Activated CD4-positive, alpha-beta memory T cell treated with anti-CD3 and anti-CD28 coated beads, Interleukin-2, amount 10 ng/mL, durations not matched to agents 7 days and 5 days (primary cell): ENCODE data around the gene ASIP. TPM values are rescaled to one million over a fixed set of nuclear protein-coding genes. Genes with fewer than 3 reads are reported as not detected.
A peak's percentile ranks its signal among the peaks of the same experiment; 100 is the strongest.

Experiments
- CTCF ChIA-PET: fragments of 350-600 bp; sonication (Branson Sonifier 250); formaldehyde crosslinking; loops from one replicate; lab custom pipeline; 2021; ENCODE audit warnings: antibody characterized with exemption, inconsistent platforms; lab: Charles Lee
- POLR2A ChIA-PET: fragments of 350-600 bp; sonication (Branson Sonifier 250); formaldehyde crosslinking; loops from one replicate; lab custom pipeline; 2021; ENCODE audit warnings: antibody characterized with exemption; lab: Charles Lee
- DNase-seq: peaks from one replicate; pipeline ENCODE4 v3.0.0-alpha.2; 2020
- H3K27ac Mint-ChIP-seq: one replicate; pipeline ENCODE4 v1.8.0; 2021; ENCODE audit warnings: mild to moderate bottlenecking, mixed read lengths
- H3K27me3 Mint-ChIP-seq: one replicate; pipeline ENCODE4 v1.8.0; 2021; ENCODE audit warnings: mixed read lengths
- H3K36me3 Mint-ChIP-seq: one replicate; pipeline ENCODE4 v1.8.0; 2021; ENCODE audit warnings: low read depth, mixed read lengths
- H3K4me1 Mint-ChIP-seq: one replicate; pipeline ENCODE4 v1.8.0; 2021; ENCODE audit warnings: mixed read lengths
- H3K4me3 Mint-ChIP-seq: one replicate; pipeline ENCODE4 v1.8.0; 2021; ENCODE audit warnings: mild to moderate bottlenecking, mixed read lengths
- H3K9me3 Mint-ChIP-seq: one replicate; pipeline ENCODE4 v1.8.0; 2021; ENCODE audit warnings: mixed read lengths
- total RNA-seq, 2 experiments: library from RNA; stranded (reverse); gene quantifications; one replicate each; pipeline ENCODE4 v1.2.3, GENCODE V29; 2021

Gene ASIP
- total RNA-seq, 2 experiments from 2014 or later: not detected

DNA sequence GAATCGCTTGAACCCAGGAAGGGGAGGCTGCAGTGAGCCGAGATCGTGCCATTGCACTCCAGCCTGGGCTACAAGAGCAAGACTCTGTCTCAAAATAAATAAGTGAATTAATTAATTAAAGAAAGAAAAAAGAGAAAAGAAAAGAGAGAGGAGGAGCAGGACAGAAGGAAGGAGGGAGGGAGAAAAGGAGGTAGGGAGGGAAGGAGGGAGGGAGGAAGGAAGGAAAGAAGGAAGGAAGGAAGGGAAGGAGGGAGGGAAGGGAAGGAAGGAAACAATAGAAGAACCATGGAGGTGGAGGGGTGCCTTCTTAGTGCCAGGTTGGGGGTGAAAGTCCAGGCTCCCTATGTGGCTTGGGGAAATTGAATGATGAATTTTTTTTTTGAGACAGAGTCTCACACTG, 68.5 kb downstream of the ASIP start:
- Mint-ChIP-seq H3K4me3 (no peak overlapping the region), H3K27ac (no peak overlapping the region), H3K27me3 (peaks cover 24% of the 10 kb centered on the region), H3K9me3 (no peaks in the 10 kb centered on the region), H3K36me3 (no peaks in the 10 kb centered on the region), H3K4me1 (peaks cover 20% of the 10 kb centered on the region)
- CTCF ChIA-PET: interaction anchor here (1.1 to 1.8 kb wide), 3 partner anchors 53 to 213 kb away, joined by 3 to 5 read pairs (median 3); partner anchors contain the start of genes DYNLRB1 and ITCH
- POLR2A ChIA-PET: no interaction called here
- DNase-seq: no peak

- H3K4me1 Mint-ChIP-seq: peaks cover 20% of the 10 kb centered on the region
- CTCF ChIA-PET: interaction anchor here (0.6 to 5.1 kb wide), 6 partner anchors 52 to 232 kb away, joined by 3 to 109 read pairs (median 18); partner anchors contain the start of genes DYNLRB1 and ITCH
- no peaks in the 10 kb centered on the region for H3K36me3 Mint-ChIP-seq
- POLR2A ChIA-PET: no interaction called here
- H3K27ac Mint-ChIP-seq: no peak overlapping the region
- H3K27me3 Mint-ChIP-seq: peaks cover 24% of the 10 kb centered on the region
- H3K4me3 Mint-ChIP-seq: no peak overlapping the region
- no peak for DNase-seq
- H3K9me3 Mint-ChIP-seq: no peaks in the 10 kb centered on the region
Measured at GRCh38 chr20:34310481-34311117, 69.4 kb downstream of the ASIP start.

- H3K27ac Mint-ChIP-seq: no peak overlapping the region
- POLR2A ChIA-PET: interaction anchor here (1.1 to 2.5 kb wide), 3 partner anchors 9 to 111 kb away, joined by 3 to 11 read pairs (median 6); partner anchors contain the start of genes AHCY and ITCH
- H3K36me3 Mint-ChIP-seq: no peaks in the 10 kb centered on the region
- no peak for DNase-seq
- CTCF ChIA-PET: interaction anchor here (0.6 to 5.1 kb wide), 25 partner anchors 11 to 461 kb away, joined by 3 to 109 read pairs (median 10); partner anchors contain the start of genes AHCY and DYNLRB1
- H3K9me3 Mint-ChIP-seq: no peaks in the 10 kb centered on the region
- H3K4me1 Mint-ChIP-seq: peaks cover 20% of the 10 kb centered on the region
- H3K4me3 Mint-ChIP-seq: no peak overlapping the region
- H3K27me3 Mint-ChIP-seq: peaks cover 24% of the 10 kb centered on the region
Measured at GRCh38 chr20:34311118-34312023, 70.1 kb downstream of the ASIP start.

DNA sequence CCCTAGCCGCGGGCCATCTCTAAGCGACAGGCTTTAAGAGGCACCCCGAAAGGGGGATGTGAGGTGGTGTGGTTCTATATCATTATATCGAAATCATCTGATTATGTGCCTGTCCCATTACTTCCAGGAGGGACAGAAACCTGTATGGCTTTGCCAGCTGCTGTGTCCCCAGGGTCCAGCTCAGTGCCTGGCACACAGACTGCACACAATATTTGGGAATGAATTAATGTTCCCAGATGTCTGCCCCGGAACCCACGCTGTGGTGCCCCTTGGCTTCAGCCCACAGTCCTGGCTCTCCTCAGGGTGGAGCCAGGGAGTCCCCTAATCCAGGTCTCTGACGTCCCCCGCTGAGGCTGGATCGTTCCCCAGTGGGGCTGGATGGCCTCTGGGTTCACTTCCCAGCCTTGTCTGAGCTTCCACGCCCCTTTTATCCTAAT, 70.8 kb downstream of the ASIP start:
- H3K4me1 Mint-ChIP-seq: peaks cover 20% of the 10 kb centered on the region
- CTCF ChIA-PET: interaction anchor here (0.6 to 5.1 kb wide), 73 partner anchors 10 to 460 kb away, joined by 3 to 109 read pairs (median 6); partner anchors contain the start of genes AHCY, DYNLRB1, ITCH and TP53INP2

GRCh38 chr20:34312544-34313217, 71.5 kb downstream of the ASIP start:
- H3K9me3 Mint-ChIP-seq: no peaks in the 10 kb centered on the region
- no peak overlapping the region for H3K27ac Mint-ChIP-seq
- no peaks in the 10 kb centered on the region for H3K36me3 Mint-ChIP-seq
- ChIA-PET CTCF (interaction anchor here (0.6 to 5.1 kb wide), 93 partner anchors 10 to 460 kb away, joined by 3 to 109 read pairs (median 5); partner anchors contain the start of genes AHCY, DYNLRB1, ITCH and MAP1LC3A), POLR2A (interaction anchor here (0.5 to 2.5 kb wide), 9 partner anchors 10 to 391 kb away, joined by 3 to 13 read pairs (median 3); partner anchors contain the start of genes AHCY, DYNLRB1, ITCH and PIGU)
- no peak overlapping the region for H3K4me3 Mint-ChIP-seq
- peak; percentile 90 for DNase-seq
- H3K4me1 Mint-ChIP-seq: peaks cover 20% of the 10 kb centered on the region
- H3K27me3 Mint-ChIP-seq: peaks cover 22% of the 10 kb centered on the region

More for the DNA sequence above, 70.8 kb downstream of the ASIP start:
- DNase-seq: no peak
- Mint-ChIP-seq H3K36me3 (no peaks in the 10 kb centered on the region), H3K9me3 (no peaks in the 10 kb centered on the region), H3K27me3 (peaks cover 22% of the 10 kb centered on the region), H3K4me3 (no peak overlapping the region), H3K27ac (no peak overlapping the region)
- POLR2A ChIA-PET: interaction anchor here (0.5 to 2.5 kb wide), 9 partner anchors 10 to 392 kb away, joined by 3 to 13 read pairs (median 3); partner anchors contain the start of genes AHCY, DYNLRB1, ITCH and PIGU

GRCh38 chr20:34315236-34315635, 74.0 kb downstream of the ASIP start:
- Mint-ChIP-seq H3K27ac (no peak overlapping the region), H3K9me3 (no peaks in the 10 kb centered on the region), H3K27me3 (peaks cover 26% of the 10 kb centered on the region), H3K4me3 (no peak overlapping the region), H3K4me1 (peaks cover 18% of the 10 kb centered on the region), H3K36me3 (no peaks in the 10 kb centered on the region)
- POLR2A ChIA-PET: no interaction called here
- CTCF ChIA-PET: interaction anchor here (0.6 to 5.1 kb wide), 3 partner anchors 201 to 454 kb away, joined by 4 to 109 read pairs (median 7); partner anchors contain the start of gene DYNLRB1
- DNase-seq: no peak

DNA sequence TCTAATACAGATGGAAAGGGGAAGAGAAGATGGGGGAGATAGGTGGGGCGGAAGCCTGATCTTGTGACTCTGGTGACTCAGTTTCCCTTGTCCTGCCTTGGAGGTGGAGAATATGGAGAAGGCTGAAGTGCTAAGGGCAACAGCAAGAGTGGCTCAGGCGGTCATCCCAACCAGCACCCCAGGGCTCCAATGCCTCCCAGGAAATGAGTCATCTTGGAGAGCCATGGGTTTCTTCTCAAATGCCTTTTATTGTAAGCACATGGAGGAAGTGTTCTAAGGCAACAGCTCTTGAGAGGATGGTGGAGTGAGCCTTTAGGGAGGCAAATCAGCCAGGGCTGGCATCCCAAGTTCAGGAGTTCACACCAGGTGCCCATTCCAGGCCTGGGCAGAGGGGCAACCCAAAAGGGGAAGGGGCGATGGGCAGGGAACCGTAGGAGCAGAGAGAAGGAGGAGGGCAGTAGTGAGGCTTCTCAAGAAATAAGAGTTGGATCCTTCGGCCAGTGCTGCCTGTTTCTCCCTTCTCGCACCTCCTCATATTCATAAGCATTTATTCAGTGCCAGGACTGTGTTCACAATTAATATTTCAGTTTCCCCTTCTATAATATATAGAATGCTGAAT, 75.1 kb downstream of the ASIP start:
- H3K4me1 Mint-ChIP-seq: peaks cover 18% of the 10 kb centered on the region
- no peak for DNase-seq
- ChIA-PET CTCF (no interaction called here), POLR2A (no interaction called here)
- peaks cover 25% of the 10 kb centered on the region for H3K27me3 Mint-ChIP-seq
- H3K4me3 Mint-ChIP-seq: no peak overlapping the region
- H3K9me3 Mint-ChIP-seq: no peaks in the 10 kb centered on the region
- H3K36me3 Mint-ChIP-seq: no peaks in the 10 kb centered on the region
- no peak overlapping the region for H3K27ac Mint-ChIP-seq

Other genes starting within 250 kb of the ASIP start
- gene RALY, start 247.5 kb upstream of the ASIP start, total RNA-seq: 100 to 1,000 TPM; 204 to 209 TPM
- 100 to 1,000 TPM; 106 to 108 TPM for gene EIF2S2, start 129.2 kb upstream of the ASIP start, total RNA-seq
- gene AHCY, start 61.9 kb downstream of the ASIP start, total RNA-seq: 10 to 100 TPM; 50.5 to 53.0 TPM
- gene ITCH, start 121.8 kb downstream of the ASIP start, total RNA-seq: 10 to 100 TPM; 55.5 to 56.7 TPM